HFF-Myc (cell line): ENCODE results near the gene TMEM184A.

Source experiments
- DNase-seq: peaks from one replicate; pipeline ENCODE4 v3.0.0-alpha.2; 2011; ENCODE audit warnings: low read depth; ENCODE audit errors: extremely low read depth
- H3K4me3 ChIP-seq: replicated peaks from 2 replicates; pipeline ENCODE4 v1.5.1; 2011; ENCODE audit warnings: low read depth, mild to moderate bottlenecking, control low read depth, low read length
- TF ChIP-seq, protein P1 (sequence below): IDR thresholded peaks from 2 replicates; pipeline ENCODE4 v1.5.1; 2012; ENCODE audit warnings: mild to moderate bottlenecking, low read depth, low read length, control low read depth; ENCODE audit errors: missing control alignments

The TMEM184A gene

DNA sequence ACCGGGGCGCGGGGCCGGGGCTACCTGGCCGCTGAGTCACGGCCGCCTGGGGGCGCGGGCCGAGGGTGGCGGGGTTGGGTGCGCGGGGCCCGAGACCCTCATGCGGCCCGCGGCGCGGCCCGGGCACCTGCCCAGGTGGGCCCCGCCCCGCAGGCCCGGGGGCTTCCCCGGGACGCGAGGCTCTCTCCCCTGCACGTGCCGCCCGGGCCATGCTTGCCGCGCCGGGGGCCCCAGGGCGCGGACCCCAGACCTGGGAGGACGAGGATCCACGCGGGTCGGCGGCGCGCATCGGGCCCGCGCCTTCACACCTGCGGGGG lies 25.1 kb downstream of the TMEM184A start:
- TF ChIP-seq, protein P1, sequence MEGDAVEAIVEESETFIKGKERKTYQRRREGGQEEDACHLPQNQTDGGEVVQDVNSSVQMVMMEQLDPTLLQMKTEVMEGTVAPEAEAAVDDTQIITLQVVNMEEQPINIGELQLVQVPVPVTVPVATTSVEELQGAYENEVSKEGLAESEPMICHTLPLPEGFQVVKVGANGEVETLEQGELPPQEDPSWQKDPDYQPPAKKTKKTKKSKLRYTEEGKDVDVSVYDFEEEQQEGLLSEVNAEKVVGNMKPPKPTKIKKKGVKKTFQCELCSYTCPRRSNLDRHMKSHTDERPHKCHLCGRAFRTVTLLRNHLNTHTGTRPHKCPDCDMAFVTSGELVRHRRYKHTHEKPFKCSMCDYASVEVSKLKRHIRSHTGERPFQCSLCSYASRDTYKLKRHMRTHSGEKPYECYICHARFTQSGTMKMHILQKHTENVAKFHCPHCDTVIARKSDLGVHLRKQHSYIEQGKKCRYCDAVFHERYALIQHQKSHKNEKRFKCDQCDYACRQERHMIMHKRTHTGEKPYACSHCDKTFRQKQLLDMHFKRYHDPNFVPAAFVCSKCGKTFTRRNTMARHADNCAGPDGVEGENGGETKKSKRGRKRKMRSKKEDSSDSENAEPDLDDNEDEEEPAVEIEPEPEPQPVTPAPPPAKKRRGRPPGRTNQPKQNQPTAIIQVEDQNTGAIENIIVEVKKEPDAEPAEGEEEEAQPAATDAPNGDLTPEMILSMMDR = no peak
- DNase-seq = no peak

GRCh38 chr7:1529383-1530116 lies 26.5 kb downstream of the TMEM184A start:
- TF ChIP-seq, protein P1 = no peak
- no peak for DNase-seq
- no peak overlapping the region for H3K4me3 ChIP-seq

More for the DNA sequence above, 25.1 kb downstream of the TMEM184A start:
- H3K4me3 ChIP-seq = peak overlapping the region; percentile 70

DNA sequence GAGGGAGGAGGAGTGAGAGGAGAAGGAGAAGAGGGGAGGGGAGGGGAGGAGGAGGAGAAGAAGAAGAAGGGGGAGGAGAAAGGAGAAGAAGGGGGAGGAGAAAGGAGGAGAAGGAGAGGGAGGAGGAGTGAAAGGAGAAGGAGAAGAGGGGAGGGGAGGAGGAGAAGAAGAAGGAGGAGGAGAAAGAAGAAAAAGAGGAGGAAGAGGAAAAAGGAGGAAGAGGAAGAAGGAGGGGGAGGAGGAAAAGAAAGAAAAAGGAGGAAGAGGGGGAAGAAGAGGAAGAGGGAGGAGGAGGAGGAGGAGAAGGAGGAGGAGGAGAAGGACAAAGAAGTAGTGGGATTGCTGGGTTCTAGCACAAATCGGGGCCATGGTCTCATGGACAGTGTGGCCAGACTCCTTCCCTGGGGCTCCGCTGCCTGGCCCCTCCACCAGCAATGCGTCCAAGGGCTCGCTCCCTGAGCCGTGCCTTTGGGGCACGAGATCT lies 29.7 kb downstream of the TMEM184A start:
- no peak for DNase-seq
- TF ChIP-seq, protein P1 = no peak
- H3K4me3 ChIP-seq = no peak overlapping the region

DNA sequence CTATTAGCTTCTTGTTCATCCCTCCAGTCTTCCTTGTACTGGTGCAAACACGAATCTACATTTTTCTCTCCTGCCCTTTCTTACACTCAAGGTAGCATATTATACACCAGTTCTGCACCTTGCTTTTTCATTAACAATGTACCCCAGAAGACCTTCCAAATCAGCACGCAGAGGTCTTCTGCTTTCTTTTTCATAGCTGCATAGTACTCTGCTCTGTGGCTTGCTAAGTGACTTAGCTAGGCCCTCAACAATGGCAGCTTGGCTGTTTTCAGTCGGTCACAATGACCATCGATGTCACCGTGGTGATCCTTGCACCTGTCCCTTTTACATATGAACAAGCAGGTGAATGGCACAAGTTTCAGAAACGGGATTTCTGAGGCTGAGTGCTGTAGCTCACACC lies 30.6 kb downstream of the TMEM184A start:
- H3K4me3 ChIP-seq = no peak overlapping the region
- TF ChIP-seq, protein P1 = no peak
- DNase-seq = no peak

DNA sequence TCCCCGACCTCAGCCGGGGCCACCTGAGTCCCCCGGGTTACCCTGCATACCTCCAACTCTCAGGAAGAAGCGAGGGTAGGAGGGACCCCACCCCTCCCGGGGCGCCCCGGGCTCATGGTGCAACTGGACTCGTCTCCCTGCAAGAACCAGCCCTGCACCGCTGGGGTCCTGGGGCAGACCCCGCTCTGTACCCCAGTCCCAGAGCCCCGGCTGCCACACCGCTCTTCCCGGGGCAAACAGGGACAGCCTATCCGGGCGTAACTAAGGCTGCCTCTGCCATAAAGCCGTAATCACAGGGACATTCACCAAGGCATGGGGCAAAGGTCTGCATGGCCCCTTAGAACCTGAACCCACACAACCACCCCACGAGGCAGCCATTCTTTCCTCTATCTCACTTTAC lies 32.2 kb downstream of the TMEM184A start:
- no peak for DNase-seq
- no peak overlapping the region for H3K4me3 ChIP-seq
- TF ChIP-seq, protein P1 = no peak

DNA sequence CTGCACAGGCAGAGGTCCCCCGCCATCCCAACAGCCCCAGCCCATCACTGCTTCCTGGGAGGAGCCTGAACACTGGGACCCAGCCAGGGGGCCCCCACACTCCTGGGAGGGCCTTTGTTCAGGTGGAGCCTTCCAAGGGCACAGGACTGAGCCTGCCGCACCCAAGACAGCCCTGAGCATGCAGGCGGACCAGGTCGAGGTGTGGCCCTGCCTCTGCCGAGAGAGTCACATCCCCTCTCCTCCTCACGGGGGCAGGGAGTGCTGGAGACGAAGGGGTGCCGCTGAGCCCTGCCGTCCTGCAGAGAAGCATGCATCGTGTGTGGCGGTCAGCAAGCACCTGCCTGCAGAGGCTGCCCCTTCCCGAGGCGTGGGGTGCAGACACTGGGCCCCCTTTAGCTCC lies 32.8 kb downstream of the TMEM184A start:
- TF ChIP-seq, protein P1 = no peak
- DNase-seq = no peak
- H3K4me3 ChIP-seq = no peak overlapping the region

DNA sequence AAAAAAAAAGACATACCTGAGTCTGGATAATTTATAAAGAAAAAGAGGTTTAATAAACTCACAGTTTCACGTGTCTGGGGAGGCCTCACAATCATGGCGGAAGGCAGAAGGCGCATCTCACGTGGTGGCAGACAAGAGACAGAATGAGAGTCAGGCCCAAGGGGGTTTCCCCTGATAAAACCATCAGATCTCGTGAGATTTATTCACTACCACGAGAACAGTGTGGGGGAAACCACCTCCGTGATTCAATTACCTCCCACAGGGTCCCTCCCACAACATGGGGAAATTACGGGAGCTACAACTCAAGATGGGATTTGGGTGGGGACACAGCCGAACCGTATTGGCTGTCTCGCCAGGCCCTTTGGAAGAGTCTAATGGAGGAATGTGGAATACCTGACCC lies 34.5 kb downstream of the TMEM184A start:
- TF ChIP-seq, protein P1 = no peak
- no peak for DNase-seq
- no peak overlapping the region for H3K4me3 ChIP-seq
